ENCODE measurements around the gene HOPX. TPM values are rescaled to one million over a fixed set of nuclear protein-coding genes. Genes with fewer than 3 reads are reported as not detected.

Gene HOPX
- total and polyA plus RNA-seq, 2 of the 4 experiments (the other 2 are of a cell fraction) = 1.3 to 1.7 TPM

- no peaks in the 10 kb centered on the region for H3K79me1 ChIP-seq (ENCODE audit: low read depth in 1 of 2, low read length in 2 of 2)
- ChIA-PET POLR2A (ENCODE audit: unreplicated experiment) (no interaction called here), CTCF (interaction anchor here (0.8 to 1.5 kb wide), 2 partner anchors 9 to 83 kb away, joined by 3 to 5 read pairs; no protein-coding TSS in a partner anchor)
- H3K9ac ChIP-seq (ENCODE audit: low read depth, low read length) = no peak overlapping the region
- in situ Hi-C loops (cut with MboI; ENCODE audit: low sequenced_read_pairs) (no loop called here), intact Hi-C loops (cut with micrococcal nuclease) (no loop called here), dilution Hi-C loops (cut with HindIII; ENCODE audit: low sequenced_read_pairs, unreplicated experiment) (no loop called here)
- H3K4me1 ChIP-seq (ENCODE audit: control insufficient read depth, insufficient read depth, low read length) = no peaks in the 10 kb centered on the region
- no peaks in the 10 kb centered on the region for H3K27me3 ChIP-seq (ENCODE audit: control insufficient read depth, insufficient read depth, low read length)
- WGBS, 2 experiments (ENCODE audit: extremely low coverage in 2 of 2, insufficient read length in 1 of 2) = no CpG with 5 or more reads among the region's 2 CpGs
- H3K9me1 ChIP-seq (ENCODE audit: insufficient read depth, low read length) = no peaks in the 10 kb centered on the region
- no peaks in the 10 kb centered on the region for H3K36me3 ChIP-seq (ENCODE audit: control insufficient read depth, insufficient read depth, low read length)
- DNase-seq (peak; percentile 22), ATAC-seq (ENCODE audit: low read depth) (no peak)
- H4K20me1 ChIP-seq (ENCODE audit: insufficient read depth, low read length) = no peaks in the 10 kb centered on the region
- BruUV-seq (replicated peaks) = no TSS peak
- no peak overlapping the region for H4K5ac ChIP-seq (ENCODE audit: low read depth, low read length)
- H3K4me2 ChIP-seq (ENCODE audit: low read depth, low read length) = no peak overlapping the region
- H3K23ac ChIP-seq (ENCODE audit: low read depth, low read length) = no peak overlapping the region
- H4K8ac ChIP-seq (ENCODE audit: low read depth in 2 of 2, low read length in 2 of 2) = no peak overlapping the region
- no peak overlapping the region for H4K91ac ChIP-seq (ENCODE audit: insufficient read depth, low read depth, low read length)
- H2AFZ ChIP-seq (replicated peaks; ENCODE audit: low read length, poor library complexity) = no peak overlapping the region
- H2BK5ac ChIP-seq (ENCODE audit: low read depth, low read length, poor library complexity, severe bottlenecking) = no peak overlapping the region
- H3K4me3 ChIP-seq (ENCODE audit: insufficient read depth, low read depth, low read length) = no peak overlapping the region
- no peak overlapping the region for H3K4ac ChIP-seq (ENCODE audit: low read depth, low read length)
- H2AK9ac ChIP-seq (replicated peaks; ENCODE audit: low read depth, low read length, poor library complexity) = no peak overlapping the region
- no peak overlapping the region for H3K18ac ChIP-seq (ENCODE audit: low read depth, low read length)
- no peak overlapping the region for H2BK120ac ChIP-seq (ENCODE audit: low read depth, low read length)
- no peak overlapping the region for H3K14ac ChIP-seq (replicated peaks; ENCODE audit: low read depth, low read length)
- peaks cover 6% of the 10 kb centered on the region for H3K9me3 ChIP-seq (ENCODE audit: control insufficient read depth, insufficient read depth, low read length)
- no peak overlapping the region for H2BK15ac ChIP-seq (ENCODE audit: low read depth, low read length)
- no peak overlapping the region for H2AK5ac ChIP-seq (ENCODE audit: low read depth, low read length)
- no peak overlapping the region for H3K56ac ChIP-seq (ENCODE audit: extremely low read depth, insufficient read depth, low read length)
- H3K27ac ChIP-seq (ENCODE audit: insufficient read depth, low read length) = no peak overlapping the region
- H2BK20ac ChIP-seq (ENCODE audit: low read depth, low read length) = no peak overlapping the region
- TF ChIP-seq RFX5 (IDR thresholded peaks at IDR 0.05; ENCODE audit: low read depth, low read length) = no peak
- TF ChIP-seq USF2 (IDR thresholded peaks at IDR 0.05; ENCODE audit: low read depth, low read length) = no peak
- no peak for TF ChIP-seq FOS (IDR thresholded peaks at IDR 0.05; ENCODE audit: low read depth, low read length)
Observed at GRCh38 chr4:56627985-56628384, 53.1 kb downstream of the HOPX start.
